Adrenal gland (tissue), 5 donors: Measurements from ENCODE around the gene OR2T11.

Experiments used
- CTCF ChIP-seq, 6 experiments: fragments of 450-650 bp in 4 of 6; fragments of 200-600 bp in 2 of 6; sonication (generic) in 1 of 6; IDR thresholded peaks; 1 replicate in 5 of 6; 2 replicates in 1 of 6; pipeline versions ENCODE4 v1.5.1 to v1.8.0; 2016 to 2021; ENCODE audit warnings: antibody characterized with exemption in 6 of 6, mild to moderate bottlenecking in 2 of 6, moderate library complexity in 1 of 6
- POLR2A ChIP-seq, 2 donors: fragments of 450-650 bp; IDR thresholded peaks; one replicate each; pipeline ENCODE4 v1.6.1; 2017; ENCODE audit warnings: antibody characterized with exemption in 2 of 2, mild to moderate bottlenecking in 2 of 2, moderate library complexity in 1 of 2
- donor health status: DM: no; HTN: no; CAD: no.

DNA sequence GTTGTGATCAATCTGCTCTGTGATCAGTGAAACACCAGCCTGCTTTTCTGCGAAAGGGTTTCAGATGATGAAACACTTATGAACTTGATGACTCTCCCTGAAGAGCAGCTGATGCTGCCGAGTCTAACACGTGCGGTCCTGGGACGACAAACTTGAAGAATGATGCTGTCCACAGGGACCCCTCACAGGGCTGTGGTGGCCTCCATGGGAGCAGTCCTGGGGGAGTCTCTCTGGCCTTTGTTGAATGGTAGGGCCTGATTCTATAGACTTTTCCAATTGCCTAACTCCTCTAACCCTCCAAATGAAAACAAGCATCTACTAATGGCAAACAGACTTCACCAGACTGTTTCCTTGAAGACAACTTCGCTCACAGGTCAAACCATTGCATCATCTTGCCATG, 37.3 kb downstream of the OR2T11 start, which contains the start of gene OR2T10:
- TF ChIP-seq CTCF (IDR thresholded peaks at IDR 0.05), result no peak
- TF ChIP-seq POLR2A (IDR thresholded peaks at IDR 0.05), result no peak
